Heart left ventricle (tissue), 16 donors: ENCODE data around the gene MYH8. TPM values are rescaled to one million over a fixed set of nuclear protein-coding genes. Genes with fewer than 3 reads are reported as not detected.

Source experiments
- ATAC-seq, 4 donors: fragments of 200-7000 bp; cut with Tn5 transposase; one replicate each; pipeline ENCODE4 v1.9.1; 2020 to 2022; ENCODE audit warnings: moderate library complexity in 4 of 4, mild to moderate bottlenecking in 3 of 4, moderate number of reproducible peaks in 1 of 4
- DNase-seq, 5 donors: peaks; one replicate each; pipeline ENCODE4 v3.0.0-alpha.2; 2020
- H3K27ac ChIP-seq, 12 donors: fragments of 200-600 bp; sonication (generic) in 4 of 12; one replicate each; pipeline versions ENCODE4 v1.5.0 to v1.8.0; 2016 to 2022; ENCODE audit warnings: mild to moderate bottlenecking in 2 of 12
- H3K27me3 ChIP-seq, 9 donors: fragments of 200-600 bp; sonication (generic) in 2 of 9; one replicate each; pipeline versions ENCODE4 v1.5.1 to v1.8.0; 2016 to 2022; ENCODE audit warnings: mild to moderate bottlenecking in 3 of 9
- H3K36me3 ChIP-seq, 9 donors: fragments of 200-600 bp; sonication (generic) in 2 of 9; one replicate each; pipeline versions ENCODE4 v1.5.0 to v1.8.0; 2018 to 2022; ENCODE audit warnings: mild to moderate bottlenecking in 2 of 9
- H3K4me1 ChIP-seq, 12 donors: fragments of 200-600 bp; sonication (generic) in 4 of 12; one replicate each; pipeline versions ENCODE4 v1.5.0 to v1.8.0; 2016 to 2022; ENCODE audit warnings: mild to moderate bottlenecking in 3 of 12
- H3K4me3 ChIP-seq, 12 donors: fragments of 200-600 bp; sonication (generic) in 4 of 12; one replicate each; pipeline versions ENCODE4 v1.5.0 to v1.8.0; 2017 to 2022; ENCODE audit warnings: mild to moderate bottlenecking in 9 of 12, moderate library complexity in 4 of 12
- H3K9me3 ChIP-seq, 12 donors: fragments of 200-600 bp; sonication (generic) in 4 of 12; one replicate each; pipeline versions ENCODE4 v1.5.0 to v1.8.0; 2016 to 2022; ENCODE audit warnings: mild to moderate bottlenecking in 1 of 12
- CTCF ChIP-seq, 12 donors: fragments of 200-600 bp; sonication (generic) in 4 of 12; IDR thresholded peaks; one replicate each; pipeline versions ENCODE4 v1.5.0 to v1.8.0; 2018 to 2022; ENCODE audit warnings: antibody characterized with exemption in 12 of 12, mild to moderate bottlenecking in 5 of 12
- POLR2A ChIP-seq, 2 donors: fragments of 450-650 bp; IDR thresholded peaks; one replicate each; pipeline ENCODE4 v1.6.1; 2017; ENCODE audit warnings: antibody characterized with exemption in 2 of 2, mild to moderate bottlenecking in 2 of 2, moderate library complexity in 2 of 2
- WGBS, 4 donors: extraction: QIAGEN DNeasy Blood & Tissue Kit in 2 of 4; methylation state at CpG; one replicate each; pipeline versions ENCODE4 v1.1.5 to v1.1.7; 2013 to 2018; 5-methylcytosine and 5-hydroxymethylcytosine counted together
- intact Hi-C, 10 donors: fragments of 100-400 bp; cut with DNase I; formaldehyde crosslinking; loops; one replicate each; pipeline versions ENCODE4 v1.11.1 to v1.14.2; 2022
- polyA plus RNA-seq, 2 donors: library from polyadenylated mRNA; stranded (reverse); fragments of 200-250 nt; gene quantifications; one replicate each; pipeline ENCODE4 v1.2.3, GENCODE V29; 2013
- total RNA-seq, 9 donors: library from RNA; depleted of rRNA in 2 of 9; stranded (reverse); fragments of >200 nt in 2 of 9; fragmentation: NEBNext Ultra II Directional in 3 of 9; extraction: Animal tissue kit (Norgen Biotek cat#: 25700) in 3 of 9; gene quantifications; one replicate each; pipeline versions ENCODE4 v1.1.0 to v1.2.4, GENCODE V29; 2016 to 2023
- donor health status: ischemic (EF 13 %, LVEDD 7.1; RV severe dilation, severe dysfunction).
- donor health status: healthy with polysubstance abuse.
- donor health status: DM: no; HTN: yes; CAD: no.
- donor health status: DM: no; HTN: no; CAD: no.
- donor health status: ischemic (EF 25% LVEDD 6.9; RV normal size, moderate dysfunction).
- donor health status: ischemic (EF 25% LVEDD 5.7; RV mildly dilated, moderate dysfunction).
- donor health status: healthy.
- donor health status: DM: yes; HTN: yes; CAD: no.
- donor health status: ischemic (EF 35%, LVEDD 5.7; RV mildly dilated, moderate dysfunction).
- donor health status: nonischemic (EF 11% LVEDD 7.7; RV severe dilation, severe dysfunction).
- donor health status: DM: yes; HTN: yes; CAD: no.
- donor health status: PGD.
- donor health status: ischemic (EF 29% LVEDD 5.4; RV normal size, mild dysfunction).
- donor health status: nonischemic (EF 23%, LVEDD 6.1; RV moderate dilation, normal function).

Gene MYH8
- total and polyA plus RNA-seq, 11 donors = 0.12 TPM; not detected in 10

DNA sequence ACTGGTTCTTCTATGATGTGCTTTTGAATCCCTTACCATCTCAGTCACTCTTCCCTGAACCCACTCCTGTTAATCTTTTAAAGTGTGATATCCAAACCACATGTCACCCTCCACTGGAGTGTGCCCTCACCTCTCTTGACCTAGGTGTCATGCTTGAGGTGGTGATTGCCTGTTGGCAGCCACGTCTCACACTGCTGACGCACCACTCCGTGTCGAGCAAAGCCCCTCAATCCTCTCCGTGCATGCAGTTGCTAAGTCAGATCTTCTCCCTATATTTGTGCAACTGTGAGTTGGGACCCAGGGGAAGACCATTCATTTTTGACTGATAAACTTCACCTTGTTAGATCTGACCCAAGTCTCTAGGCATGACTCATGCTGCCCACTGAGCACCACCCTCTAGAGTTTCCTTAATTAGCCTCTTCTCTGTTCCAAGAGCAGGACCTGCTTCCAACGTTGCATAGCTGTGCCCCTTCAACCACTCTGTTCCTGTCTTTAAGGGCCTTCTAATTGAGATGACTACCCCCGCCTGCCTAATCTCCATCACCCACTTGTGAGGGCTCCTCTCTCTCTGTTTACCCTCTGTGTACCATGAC is 51.6 kb downstream of the MYH8 start:
- H3K4me3 ChIP-seq = no peak overlapping the region
- ATAC-seq = peak in 1 of 4 donors; percentile 55
- no peaks in the 10 kb centered on the region for H3K4me1 ChIP-seq
- no peaks in the 10 kb centered on the region for H3K36me3 ChIP-seq
- DNase-seq = no peak
- TF ChIP-seq CTCF (IDR thresholded peaks at IDR 0.05) (no peak), POLR2A (IDR thresholded peaks at IDR 0.05) (no peak)
- H3K27ac ChIP-seq = no peak overlapping the region
- intact Hi-C loops = no loop called here
- no peaks in the 10 kb centered on the region for H3K9me3 ChIP-seq
- 44 to 59% (median 51%) methylated on average over 7 of the region's 7 CpGs for WGBS, 4 donors
- no peaks in the 10 kb centered on the region for H3K27me3 ChIP-seq

DNA sequence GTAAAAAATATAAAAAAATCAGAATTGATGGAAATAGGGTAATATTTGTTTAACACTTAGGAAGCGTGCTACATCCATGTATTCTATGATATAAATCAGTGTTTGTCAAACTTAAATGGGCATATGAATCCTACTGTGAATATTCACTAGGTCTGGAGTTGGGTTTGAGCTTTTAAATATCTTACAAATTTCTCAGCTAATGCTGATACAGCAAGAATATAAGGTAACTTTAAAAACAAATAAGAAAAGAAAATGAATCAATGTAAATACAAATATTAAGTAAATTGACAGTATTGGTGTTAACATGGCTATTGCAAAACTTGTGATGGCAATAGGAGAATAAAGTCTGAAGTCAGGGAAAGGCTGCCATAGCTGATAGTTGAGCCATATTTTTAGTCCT is 52.5 kb downstream of the MYH8 start:
- ATAC-seq (no peak), DNase-seq (no peak)
- no peaks in the 10 kb centered on the region for H3K9me3 ChIP-seq
- intact Hi-C loops = no loop called here
- TF ChIP-seq CTCF (IDR thresholded peaks at IDR 0.05) (no peak), POLR2A (IDR thresholded peaks at IDR 0.05) (no peak)
- H3K36me3 ChIP-seq = no peaks in the 10 kb centered on the region
- H3K4me1 ChIP-seq = no peaks in the 10 kb centered on the region
- H3K4me3 ChIP-seq = no peak overlapping the region
- no peak overlapping the region for H3K27ac ChIP-seq
- H3K27me3 ChIP-seq = no peaks in the 10 kb centered on the region
- 68 to 79% (median 77%) methylated on average over 1 of the region's 1 CpG for WGBS, 4 donors

- Histone ChIP-seq H3K27ac (no peak overlapping the region), H3K36me3 (no peaks in the 10 kb centered on the region), H3K4me3 (no peak overlapping the region), H3K4me1 (no peaks in the 10 kb centered on the region), H3K27me3 (no peaks in the 10 kb centered on the region), H3K9me3 (no peaks in the 10 kb centered on the region)
- intact Hi-C loops = no loop called here
- DNase-seq = no peak
- ATAC-seq = no peak
- 90 to 94% (median 92%) methylated on average over 3 of the region's 3 CpGs for WGBS, 4 donors
- TF ChIP-seq CTCF (IDR thresholded peaks at IDR 0.05) (no peak), POLR2A (IDR thresholded peaks at IDR 0.05) (no peak)
Measured at GRCh38 chr17:10368561-10368960, 53.2 kb downstream of the MYH8 start.

DNA sequence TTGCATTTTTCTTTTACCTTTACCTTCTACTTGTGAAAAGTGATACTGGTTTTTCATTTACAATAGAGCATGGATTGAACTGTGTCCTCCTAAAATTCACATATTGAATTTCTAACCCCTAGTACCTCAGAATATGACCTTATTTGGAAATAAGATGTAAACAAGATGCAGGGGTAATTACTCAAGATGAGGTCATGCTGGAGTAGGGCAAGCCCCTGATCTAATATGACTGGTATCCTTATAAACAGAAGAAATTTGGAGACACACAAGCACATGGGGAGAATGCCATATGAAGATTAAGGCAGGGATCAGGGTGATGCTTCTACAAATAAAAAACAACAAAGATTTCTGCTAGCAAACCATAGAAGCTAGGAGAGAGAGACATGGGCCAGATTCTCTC is 61.2 kb downstream of the MYH8 start:
- H3K27ac ChIP-seq = no peak overlapping the region
- H3K4me3 ChIP-seq = no peak overlapping the region
- H3K36me3 ChIP-seq = no peaks in the 10 kb centered on the region
- TF ChIP-seq CTCF (IDR thresholded peaks at IDR 0.05) (no peak), POLR2A (IDR thresholded peaks at IDR 0.05) (no peak)
- ATAC-seq = no peak
- no peaks in the 10 kb centered on the region for H3K9me3 ChIP-seq
- intact Hi-C loops = no loop called here
- H3K27me3 ChIP-seq = peaks cover 0 to 14% (median 0%) of the 10 kb centered on the region in 9 donors
- DNase-seq = no peak
- no peaks in the 10 kb centered on the region for H3K4me1 ChIP-seq
